Stimulated activated effector memory CD8-positive, alpha-beta T cell treated with anti-CD3 and anti-CD28 coated beads, Interleukin-12 subunit alpha, Interleukin-12 subunit beta, amount 100 ng/mL, for 72 hours (primary cell): ENCODE results near the gene DPM2.

Source experiments
- ATAC-seq: fragments of 150-1000 bp; cut with Tn5 transposase; 2 replicates; pipeline ENCODE4 v1.10.0; 2021
- DNase-seq, 2 donors: peaks; one replicate each; pipeline ENCODE4 v3.0.0; 2021 to 2022; ENCODE audit warnings: low spot score in 2 of 2
- H3K27ac Mint-ChIP-seq: one replicate; pipeline ENCODE4 v1.8.0; 2022; ENCODE audit warnings: mild to moderate bottlenecking, mixed read lengths
- H3K36me3 Mint-ChIP-seq: one replicate; pipeline ENCODE4 v1.8.0; 2022; ENCODE audit warnings: mild to moderate bottlenecking, mixed read lengths
- H3K4me1 Mint-ChIP-seq: one replicate; pipeline ENCODE4 v1.8.0; 2022; ENCODE audit warnings: mixed read lengths
- H3K4me3 Mint-ChIP-seq: one replicate; pipeline ENCODE4 v1.8.0; 2022; ENCODE audit warnings: mild to moderate bottlenecking, mixed read lengths
- H3K9me3 Mint-ChIP-seq: one replicate; pipeline ENCODE4 v1.8.0; 2022; ENCODE audit warnings: mixed read lengths

The DPM2 gene

GRCh38 chr9:127937388-127938297 lies at the start of gene DPM2:
Gene DPM2 (minus strand): TSS chr9:127937854. CDS start chr9:127937820, 34 bp downstream.
- Mint-ChIP-seq H3K4me1 (peaks cover 49% of the 10 kb centered on the region), H3K4me3 (peak within 1 kb of the TSS; percentile 93), H3K36me3 (peaks cover 59% of the 10 kb centered on the region), H3K27ac (peak within 1 kb of the TSS; percentile 98), H3K9me3 (no peaks in the 10 kb centered on the region)
- DNase-seq = peak; percentile 70 to 90
- ATAC-seq = peak; percentile 95

GRCh38 chr9:127987103-127987614 lies 49.5 kb upstream of the DPM2 start:
- Mint-ChIP-seq H3K27ac (no peak overlapping the region), H3K4me3 (no peak overlapping the region), H3K36me3 (no peaks in the 10 kb centered on the region), H3K4me1 (peaks cover 14% of the 10 kb centered on the region), H3K9me3 (no peaks in the 10 kb centered on the region)
- DNase-seq (no peak), ATAC-seq (no peak)

- no peaks in the 10 kb centered on the region for H3K36me3 Mint-ChIP-seq
- ATAC-seq (no peak), DNase-seq (no peak)
- H3K4me3 Mint-ChIP-seq = no peak overlapping the region
- H3K27ac Mint-ChIP-seq = no peak overlapping the region
- no peaks in the 10 kb centered on the region for H3K9me3 Mint-ChIP-seq
- H3K4me1 Mint-ChIP-seq = peaks cover 26% of the 10 kb centered on the region
These were observed 47.4 kb upstream of the DPM2 start for GRCh38 chr9:127985011-127985410.

- DNase-seq = no peak
- H3K4me1 Mint-ChIP-seq = peaks cover 31% of the 10 kb centered on the region
- H3K27ac Mint-ChIP-seq = no peak overlapping the region
- no peak overlapping the region for H3K4me3 Mint-ChIP-seq
- H3K9me3 Mint-ChIP-seq = no peaks in the 10 kb centered on the region
- H3K36me3 Mint-ChIP-seq = no peaks in the 10 kb centered on the region
- ATAC-seq = no peak
These were observed 46.2 kb upstream of the DPM2 start for GRCh38 chr9:127983847-127984289.

GRCh38 chr9:127982912-127983311 lies 45.3 kb upstream of the DPM2 start:
- no peaks in the 10 kb centered on the region for H3K36me3 Mint-ChIP-seq
- DNase-seq (peak in 1 of 2 donors; percentile 48), ATAC-seq (no peak)
- H3K4me3 Mint-ChIP-seq = no peak overlapping the region
- no peak overlapping the region for H3K27ac Mint-ChIP-seq
- peaks cover 37% of the 10 kb centered on the region for H3K4me1 Mint-ChIP-seq
- no peaks in the 10 kb centered on the region for H3K9me3 Mint-ChIP-seq

- Mint-ChIP-seq H3K9me3 (no peaks in the 10 kb centered on the region), H3K4me1 (peaks cover 48% of the 10 kb centered on the region), H3K36me3 (no peaks in the 10 kb centered on the region), H3K27ac (peak overlapping the region; percentile 86), H3K4me3 (peak overlapping the region; percentile 79)
- ATAC-seq (no peak), DNase-seq (no peak)
These were observed 44.0 kb upstream of the DPM2 start for GRCh38 chr9:127981559-127982121.

GRCh38 chr9:127980706-127981558 lies 43.3 kb upstream of the DPM2 start, which contains the start of gene EEIG1:
Gene EEIG1 (minus strand): TSS chr9:127980989. CDS start chr9:127980137, 852 bp downstream.
- Mint-ChIP-seq H3K4me3 (peak within 1 kb of the TSS; percentile 90), H3K4me1 (peaks cover 53% of the 10 kb centered on the region), H3K9me3 (no peaks in the 10 kb centered on the region), H3K36me3 (no peaks in the 10 kb centered on the region), H3K27ac (peak within 1 kb of the TSS; percentile 92)
- ATAC-seq = peak; percentile 93
- peak; percentile 97 for DNase-seq

GRCh38 chr9:127980060-127980705 lies 42.5 kb upstream of the DPM2 start:
- DNase-seq (peak; percentile 61 to 82), ATAC-seq (peak; percentile 42)
- peaks cover 60% of the 10 kb centered on the region for H3K4me1 Mint-ChIP-seq
- H3K36me3 Mint-ChIP-seq = no peaks in the 10 kb centered on the region
- no peaks in the 10 kb centered on the region for H3K9me3 Mint-ChIP-seq
- peak overlapping the region; percentile 92 for H3K27ac Mint-ChIP-seq
- peak overlapping the region; percentile 90 for H3K4me3 Mint-ChIP-seq

GRCh38 chr9:127979333-127980059 lies 41.8 kb upstream of the DPM2 start:
- ATAC-seq (no peak), DNase-seq (peak in 1 of 2 donors; percentile 76)
- Mint-ChIP-seq H3K36me3 (no peaks in the 10 kb centered on the region), H3K9me3 (no peaks in the 10 kb centered on the region), H3K27ac (peak overlapping the region; percentile 92), H3K4me1 (peaks cover 63% of the 10 kb centered on the region), H3K4me3 (peak overlapping the region; percentile 90)

GRCh38 chr9:127979015-127979332 lies 41.3 kb upstream of the DPM2 start:
- Mint-ChIP-seq H3K36me3 (no peaks in the 10 kb centered on the region), H3K27ac (peak overlapping the region; percentile 92), H3K9me3 (no peaks in the 10 kb centered on the region), H3K4me3 (peak overlapping the region; percentile 90), H3K4me1 (peaks cover 68% of the 10 kb centered on the region)
- DNase-seq (no peak), ATAC-seq (no peak)

- Mint-ChIP-seq H3K4me3 (peak overlapping the region; percentile 90), H3K4me1 (peaks cover 72% of the 10 kb centered on the region), H3K27ac (peak overlapping the region; percentile 92), H3K9me3 (no peaks in the 10 kb centered on the region), H3K36me3 (no peaks in the 10 kb centered on the region)
- ATAC-seq = no peak
- DNase-seq = peak in 1 of 2 donors; percentile 58
These were observed 40.4 kb upstream of the DPM2 start for GRCh38 chr9:127977884-127978647.

- Mint-ChIP-seq H3K4me1 (peaks cover 80% of the 10 kb centered on the region), H3K4me3 (peak overlapping the region; percentile 90), H3K36me3 (no peaks in the 10 kb centered on the region), H3K9me3 (no peaks in the 10 kb centered on the region), H3K27ac (peak overlapping the region; percentile 92)
- DNase-seq (peak in 1 of 2 donors; percentile 59), ATAC-seq (no peak)
These were observed 39.6 kb upstream of the DPM2 start for GRCh38 chr9:127977009-127977883.

GRCh38 chr9:127976498-127976897 lies 38.8 kb upstream of the DPM2 start:
- Mint-ChIP-seq H3K9me3 (no peaks in the 10 kb centered on the region), H3K27ac (peak overlapping the region; percentile 92), H3K4me1 (peaks cover 81% of the 10 kb centered on the region), H3K4me3 (peak overlapping the region; percentile 90), H3K36me3 (peaks cover 3% of the 10 kb centered on the region)
- DNase-seq (peak in 1 of 2 donors; percentile 49), ATAC-seq (no peak)
